ENCODE data around the gene SOWAHD. TPM values are rescaled to one million over a fixed set of nuclear protein-coding genes. Genes with fewer than 3 reads are reported as not detected.

Gene SOWAHD
- total RNA-seq: 0.69 TPM

GRCh38 chrX:119757979-119758730 is at the start of gene SOWAHD:
TSS of gene SOWAHD (plus strand) at chrX:119758588. CDS start at chrX:119758668, 80 bp downstream.

GRCh38 chrX:119791437-119792231 is 33.2 kb downstream of the SOWAHD start, which contains the start of gene RPL39:
TSS of gene RPL39 (minus strand) at chrX:119791630. CDS start at chrX:119791576, 54 bp downstream.

Small RNA genes within 50 kb of the gene (small RNA-seq; reads per million reads assigned to genes)
- gene SNORA69: not detected

Other genes starting within 250 kb of the SOWAHD start
- 35.3 TPM for gene STEEP1, start 193.2 kb upstream of the SOWAHD start, total RNA-seq
- gene UBE2A, start 184.0 kb upstream of the SOWAHD start, total RNA-seq: 39.4 TPM
- 20.8 TPM for gene NKRF, start 152.2 kb upstream of the SOWAHD start, total RNA-seq
- gene SEPTIN6, start 65.4 kb upstream of the SOWAHD start, total RNA-seq: 67.8 TPM
- gene RPL39, start 33.0 kb downstream of the SOWAHD start, total RNA-seq: 2,362 TPM
- 5.8 TPM for gene UPF3B, start 94.4 kb downstream of the SOWAHD start, total RNA-seq
- gene RNF113A, start 113.1 kb downstream of the SOWAHD start, total RNA-seq: 10.8 TPM
- gene NDUFA1, start 113.2 kb downstream of the SOWAHD start, total RNA-seq: 69.0 TPM
- gene AKAP14, start 137.3 kb downstream of the SOWAHD start, total RNA-seq: 5.1 TPM
- 10.6 TPM for gene NKAP, start 185.2 kb downstream of the SOWAHD start, total RNA-seq